ENCODE data around the gene TRIM29.
A peak's percentile ranks its signal among the peaks of the same experiment; 100 is the strongest.

TRIM29 gene

DNA sequence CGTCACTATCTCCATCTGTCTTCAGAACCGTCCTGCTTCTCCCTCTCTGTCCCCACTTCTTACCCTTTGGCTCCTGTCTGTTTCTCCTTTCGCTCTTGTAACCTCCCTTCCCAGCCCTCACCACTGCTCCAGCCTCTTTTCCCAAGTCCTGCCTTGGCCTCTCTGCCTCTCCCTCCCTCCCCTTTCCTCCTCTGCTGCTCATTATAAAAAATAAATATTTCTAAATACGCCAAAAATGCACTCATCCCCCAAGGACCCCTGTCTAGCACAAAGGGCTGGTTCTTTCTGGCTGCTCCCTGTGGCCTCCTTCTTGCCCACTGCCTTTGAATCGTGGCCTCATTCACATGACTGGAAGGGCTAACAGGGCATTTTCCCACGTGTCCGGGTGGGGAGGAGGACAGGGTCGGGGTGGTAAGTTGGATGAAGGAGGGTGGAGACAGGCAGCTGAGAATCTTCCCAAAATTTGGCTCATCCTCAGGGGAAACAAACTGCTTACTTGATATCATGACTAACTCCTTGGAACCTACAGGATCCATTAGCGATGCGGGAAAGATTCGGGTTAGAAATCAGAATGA lies 46.5 kb upstream of the TRIM29 start:
- no peak for TF ChIP-seq CREB1 (IDR thresholded peaks at IDR 0.05; ENCODE audit: low read depth)
- TF ChIP-seq, protein P1, sequence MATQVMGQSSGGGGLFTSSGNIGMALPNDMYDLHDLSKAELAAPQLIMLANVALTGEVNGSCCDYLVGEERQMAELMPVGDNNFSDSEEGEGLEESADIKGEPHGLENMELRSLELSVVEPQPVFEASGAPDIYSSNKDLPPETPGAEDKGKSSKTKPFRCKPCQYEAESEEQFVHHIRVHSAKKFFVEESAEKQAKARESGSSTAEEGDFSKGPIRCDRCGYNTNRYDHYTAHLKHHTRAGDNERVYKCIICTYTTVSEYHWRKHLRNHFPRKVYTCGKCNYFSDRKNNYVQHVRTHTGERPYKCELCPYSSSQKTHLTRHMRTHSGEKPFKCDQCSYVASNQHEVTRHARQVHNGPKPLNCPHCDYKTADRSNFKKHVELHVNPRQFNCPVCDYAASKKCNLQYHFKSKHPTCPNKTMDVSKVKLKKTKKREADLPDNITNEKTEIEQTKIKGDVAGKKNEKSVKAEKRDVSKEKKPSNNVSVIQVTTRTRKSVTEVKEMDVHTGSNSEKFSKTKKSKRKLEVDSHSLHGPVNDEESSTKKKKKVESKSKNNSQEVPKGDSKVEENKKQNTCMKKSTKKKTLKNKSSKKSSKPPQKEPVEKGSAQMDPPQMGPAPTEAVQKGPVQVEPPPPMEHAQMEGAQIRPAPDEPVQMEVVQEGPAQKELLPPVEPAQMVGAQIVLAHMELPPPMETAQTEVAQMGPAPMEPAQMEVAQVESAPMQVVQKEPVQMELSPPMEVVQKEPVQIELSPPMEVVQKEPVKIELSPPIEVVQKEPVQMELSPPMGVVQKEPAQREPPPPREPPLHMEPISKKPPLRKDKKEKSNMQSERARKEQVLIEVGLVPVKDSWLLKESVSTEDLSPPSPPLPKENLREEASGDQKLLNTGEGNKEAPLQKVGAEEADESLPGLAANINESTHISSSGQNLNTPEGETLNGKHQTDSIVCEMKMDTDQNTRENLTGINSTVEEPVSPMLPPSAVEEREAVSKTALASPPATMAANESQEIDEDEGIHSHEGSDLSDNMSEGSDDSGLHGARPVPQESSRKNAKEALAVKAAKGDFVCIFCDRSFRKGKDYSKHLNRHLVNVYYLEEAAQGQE (IDR thresholded peaks at IDR 0.05; ENCODE audit: low read depth) = no peak
- TF ChIP-seq, protein P2, sequence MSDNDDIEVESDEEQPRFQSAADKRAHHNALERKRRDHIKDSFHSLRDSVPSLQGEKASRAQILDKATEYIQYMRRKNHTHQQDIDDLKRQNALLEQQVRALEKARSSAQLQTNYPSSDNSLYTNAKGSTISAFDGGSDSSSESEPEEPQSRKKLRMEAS (IDR thresholded peaks at IDR 0.05) = no peak
- TF ChIP-seq ZBTB7A (IDR thresholded peaks at IDR 0.05; ENCODE audit: low read depth) = no peak
- no peak for TF ChIP-seq YY1 (IDR thresholded peaks at IDR 0.05; ENCODE audit: low read depth)
- no peak for TF ChIP-seq TEAD4 (IDR thresholded peaks at IDR 0.05)
- TF ChIP-seq NFIC (IDR thresholded peaks at IDR 0.05) = no peak
- no peak for TF ChIP-seq TAF1 (IDR thresholded peaks at IDR 0.05; ENCODE audit: low read depth)
- TF ChIP-seq CEBPB (IDR thresholded peaks at IDR 0.05) = no peak
- TF ChIP-seq RAD21 (IDR thresholded peaks at IDR 0.05; ENCODE audit: low read depth) = no peak
- TF ChIP-seq, protein P3, sequence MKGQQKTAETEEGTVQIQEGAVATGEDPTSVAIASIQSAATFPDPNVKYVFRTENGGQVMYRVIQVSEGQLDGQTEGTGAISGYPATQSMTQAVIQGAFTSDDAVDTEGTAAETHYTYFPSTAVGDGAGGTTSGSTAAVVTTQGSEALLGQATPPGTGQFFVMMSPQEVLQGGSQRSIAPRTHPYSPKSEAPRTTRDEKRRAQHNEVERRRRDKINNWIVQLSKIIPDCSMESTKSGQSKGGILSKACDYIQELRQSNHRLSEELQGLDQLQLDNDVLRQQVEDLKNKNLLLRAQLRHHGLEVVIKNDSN (IDR thresholded peaks at IDR 0.05) = no peak
- no peak for TF ChIP-seq FOXM1 (IDR thresholded peaks at IDR 0.05; ENCODE audit: borderline replicate concordance, low read depth)
- no peak for TF ChIP-seq EP300 (IDR thresholded peaks at IDR 0.05; ENCODE audit: borderline replicate concordance)
- TF ChIP-seq TCF12 (IDR thresholded peaks at IDR 0.05; ENCODE audit: low read depth) = no peak

DNA sequence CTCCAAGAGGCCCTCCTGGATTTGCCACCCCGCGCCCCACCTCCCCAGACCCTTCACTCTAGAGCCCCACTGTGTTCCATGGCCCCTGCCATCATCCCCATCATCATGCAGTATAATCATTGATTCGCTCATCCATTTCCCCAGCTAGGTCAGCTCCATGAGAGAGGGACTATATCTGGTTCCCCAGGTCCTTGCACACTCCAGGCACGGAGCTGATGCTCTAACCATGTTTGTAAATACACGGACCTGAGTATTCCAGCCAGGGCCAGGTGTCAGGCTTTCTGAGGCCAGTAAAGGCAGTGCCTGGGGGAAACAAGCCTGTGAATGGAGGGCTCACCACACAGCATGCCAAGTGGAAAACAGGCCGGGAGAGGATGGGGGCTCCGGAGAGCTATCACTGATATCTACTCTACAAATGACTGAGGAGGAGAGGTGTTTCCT lies 45.8 kb upstream of the TRIM29 start:
- TF ChIP-seq TCF12 (IDR thresholded peaks at IDR 0.05; ENCODE audit: low read depth) (no peak), EP300 (IDR thresholded peaks at IDR 0.05; ENCODE audit: borderline replicate concordance) (no peak), ZBTB7A (IDR thresholded peaks at IDR 0.05; ENCODE audit: low read depth) (no peak), TEAD4 (IDR thresholded peaks at IDR 0.05) (no peak), RAD21 (IDR thresholded peaks at IDR 0.05; ENCODE audit: low read depth) (no peak), NFIC (IDR thresholded peaks at IDR 0.05) (no peak), TAF1 (IDR thresholded peaks at IDR 0.05; ENCODE audit: low read depth) (no peak)
- TF ChIP-seq, protein P3 (IDR thresholded peaks at IDR 0.05) = no peak
- TF ChIP-seq, protein P1 (IDR thresholded peaks at IDR 0.05; ENCODE audit: low read depth) = no peak
- TF ChIP-seq, protein P2 (IDR thresholded peaks at IDR 0.05) = no peak

DNA sequence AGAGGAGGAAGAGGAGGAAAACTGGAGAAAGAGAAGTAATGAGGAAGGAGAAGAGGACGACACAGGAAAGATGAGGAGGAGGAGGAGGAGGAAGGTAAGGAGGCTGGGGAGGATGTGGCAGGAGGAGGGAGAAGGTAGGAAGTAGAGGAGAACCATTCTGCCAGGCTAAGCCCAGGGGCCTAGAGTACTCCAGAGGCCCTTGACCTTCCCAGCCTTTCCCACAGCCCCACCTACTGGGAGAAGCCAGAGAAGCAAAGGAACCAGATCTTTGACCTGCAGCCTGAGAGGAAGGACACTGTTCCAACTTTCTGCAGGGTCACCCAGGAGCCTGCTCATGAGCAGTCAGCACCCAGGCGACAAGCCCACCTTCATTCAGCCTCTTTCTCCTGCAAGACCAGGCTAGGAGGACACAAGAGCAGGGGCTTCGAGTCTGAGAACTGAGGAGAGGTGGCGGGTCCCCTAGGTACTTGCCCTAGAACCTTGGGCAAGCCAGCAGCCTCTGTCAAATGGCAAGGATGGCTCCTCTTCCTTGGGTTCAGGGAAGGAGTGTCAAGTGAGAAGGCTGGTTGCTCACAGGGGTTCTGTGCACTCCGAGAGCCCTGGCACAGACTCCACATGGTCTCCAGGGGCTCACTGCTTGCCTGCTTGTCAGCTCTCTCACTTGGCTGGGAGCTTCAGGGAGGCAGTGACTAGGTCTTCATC lies 45.0 kb upstream of the TRIM29 start:
- TF ChIP-seq RAD21 (IDR thresholded peaks at IDR 0.05; ENCODE audit: low read depth) (peak; percentile 51), FOXM1 (IDR thresholded peaks at IDR 0.05; ENCODE audit: borderline replicate concordance, low read depth) (no peak)

DNA sequence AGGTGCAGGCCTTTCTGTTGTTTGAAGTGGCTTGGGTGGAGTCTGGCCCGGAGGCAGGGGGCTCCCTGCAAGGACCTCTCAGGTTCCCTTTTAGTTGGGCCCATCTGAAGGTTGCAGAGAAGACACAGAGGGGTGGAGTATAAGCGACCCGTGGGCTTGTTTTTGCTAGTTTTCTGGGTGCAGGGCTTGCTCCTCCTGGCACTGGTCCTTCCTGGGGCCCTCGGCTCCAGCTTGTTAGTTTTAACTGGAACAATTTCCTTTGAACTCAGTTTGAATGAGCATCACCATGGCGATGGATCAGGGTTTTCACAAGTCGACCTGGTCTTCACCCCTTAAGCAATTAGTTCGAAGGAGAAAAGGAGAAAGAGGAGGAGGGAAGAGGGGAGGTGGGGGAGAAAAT lies 44.5 kb upstream of the TRIM29 start:
- TF ChIP-seq, protein P3 (IDR thresholded peaks at IDR 0.05) = no peak
- TF ChIP-seq TAF1 (IDR thresholded peaks at IDR 0.05; ENCODE audit: low read depth) (no peak), EP300 (IDR thresholded peaks at IDR 0.05; ENCODE audit: borderline replicate concordance) (no peak), CEBPB (IDR thresholded peaks at IDR 0.05) (no peak), YY1 (IDR thresholded peaks at IDR 0.05; ENCODE audit: low read depth) (no peak), EGR1 (IDR thresholded peaks at IDR 0.05) (no peak), ZBTB7A (IDR thresholded peaks at IDR 0.05; ENCODE audit: low read depth) (no peak)
- TF ChIP-seq, protein P1 (IDR thresholded peaks at IDR 0.05; ENCODE audit: low read depth) = no peak

Measured in Ishikawa (cell line).